OCI-LY3 (cell line): ENCODE measurements around the gene PRDM11.

Source experiments
- H2AFZ ChIP-seq: fragments of 200-600, 300-600 bp; shearing (Covaris generic); 2 replicates; pipeline ENCODE4 v1.6.0; 2014; ENCODE audit warnings: antibody characterized with exemption, low read depth, low read length
- H3K27ac ChIP-seq: fragments of 200-600, 300-600 bp; sonication (generic); 2 replicates; pipeline ENCODE4 v1.5.1; 2014; ENCODE audit warnings: mild to moderate bottlenecking, low read length, moderate library complexity, mixed read lengths
- H3K27me3 ChIP-seq: fragments of 200-600, 300-600 bp; sonication (generic); 2 replicates; pipeline ENCODE4 v1.6.1; 2014; ENCODE audit warnings: low read depth, low read length, mixed read lengths
- H3K36me3 ChIP-seq: fragments of 200-600, 300-600 bp; sonication (generic); replicated peaks from 2 replicates; pipeline ENCODE3; 2014; ENCODE audit warnings: low read depth, low read length, mixed read lengths
- H3K4me1 ChIP-seq: fragments of 300-600, 200-600 bp; sonication (generic); 2 replicates; pipeline ENCODE4 v1.6.1; 2014; ENCODE audit warnings: low read length, mixed read lengths
- H3K4me2 ChIP-seq: fragments of 200-600, 300-600 bp; sonication (generic); 2 replicates; pipeline ENCODE4 v1.6.1; 2014; ENCODE audit warnings: low read length, mixed read lengths
- H3K4me3 ChIP-seq: fragments of 300-600, 200-600 bp; sonication (generic); 2 replicates; pipeline ENCODE4 v1.5.1; 2014; ENCODE audit warnings: antibody characterized with exemption, mild to moderate bottlenecking, low read length, moderate library complexity
- H3K79me2 ChIP-seq: fragments of 300-600, 200-600 bp; shearing (Covaris generic); 2 replicates; pipeline ENCODE4 v1.6.1; 2014; ENCODE audit warnings: mild to moderate bottlenecking, low read length, mixed read lengths
- H3K9ac ChIP-seq: fragments of 300-600, 200-600 bp; shearing (Covaris generic); 2 replicates; pipeline ENCODE4 v1.6.0; 2014; ENCODE audit warnings: mild to moderate bottlenecking, low read length, moderate library complexity
- H3K9me3 ChIP-seq: fragments of 200-600, 300-600 bp; shearing (Covaris generic); 2 replicates; pipeline ENCODE4 v1.6.1; 2014; ENCODE audit warnings: low read length, mixed read lengths; ENCODE audit not compliant: insufficient read depth
- H4K20me1 ChIP-seq: fragments of 200-600, 300-600 bp; sonication (generic); 2 replicates; pipeline ENCODE4 v1.6.1; 2016; ENCODE audit warnings: low read length, mixed read lengths; ENCODE audit not compliant: insufficient read depth
- EZH2phosphoT487 ChIP-seq: fragments of 200-600 bp; shearing (Covaris generic); IDR thresholded peaks from 2 replicates; pipeline ENCODE4 v1.6.1; 2018; ENCODE audit warnings: antibody characterized with exemption, mixed run types, low read depth
- TF ChIP-seq, protein P1 (sequence below): fragments of 200-600, 300-600 bp; sonication (generic); IDR thresholded peaks from 2 replicates; pipeline ENCODE4 v1.5.1; 2014; ENCODE audit warnings: antibody characterized with exemption, low read length, low read depth

Gene PRDM11

DNA sequence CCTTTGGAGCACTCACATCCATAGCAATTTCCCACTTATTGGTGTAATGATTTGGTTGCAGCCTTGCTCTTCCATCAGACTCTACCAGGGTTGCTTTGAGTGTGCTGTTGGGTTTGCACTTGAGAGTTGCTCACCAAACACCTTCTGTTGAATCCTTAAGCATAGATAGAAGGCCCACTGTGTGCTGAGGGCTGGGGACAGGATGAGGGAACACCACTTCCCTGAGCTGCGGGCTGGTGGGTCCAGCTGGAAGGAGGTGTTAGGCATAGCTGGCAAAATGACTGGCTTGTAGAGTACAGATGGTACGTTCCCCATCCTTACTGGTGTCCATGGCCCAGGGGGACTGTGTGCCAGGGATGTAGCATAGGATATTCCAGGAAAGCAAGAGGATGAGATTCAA, 3.9 kb downstream of the PRDM11 start:
- Histone ChIP-seq H3K27me3 (peaks cover 10% of the 10 kb centered on the region), H4K20me1 (no peaks in the 10 kb centered on the region), H3K36me3 (no peaks in the 10 kb centered on the region), H3K9ac (no peak overlapping the region), H3K4me3 (no peak overlapping the region), H3K79me2 (peaks cover 7% of the 10 kb centered on the region), H3K9me3 (no peaks in the 10 kb centered on the region), H3K27ac (no peak overlapping the region), H2AFZ (no peak overlapping the region), H3K4me2 (no peak overlapping the region), H3K4me1 (peaks cover 11% of the 10 kb centered on the region)
- TF ChIP-seq, protein P1, sequence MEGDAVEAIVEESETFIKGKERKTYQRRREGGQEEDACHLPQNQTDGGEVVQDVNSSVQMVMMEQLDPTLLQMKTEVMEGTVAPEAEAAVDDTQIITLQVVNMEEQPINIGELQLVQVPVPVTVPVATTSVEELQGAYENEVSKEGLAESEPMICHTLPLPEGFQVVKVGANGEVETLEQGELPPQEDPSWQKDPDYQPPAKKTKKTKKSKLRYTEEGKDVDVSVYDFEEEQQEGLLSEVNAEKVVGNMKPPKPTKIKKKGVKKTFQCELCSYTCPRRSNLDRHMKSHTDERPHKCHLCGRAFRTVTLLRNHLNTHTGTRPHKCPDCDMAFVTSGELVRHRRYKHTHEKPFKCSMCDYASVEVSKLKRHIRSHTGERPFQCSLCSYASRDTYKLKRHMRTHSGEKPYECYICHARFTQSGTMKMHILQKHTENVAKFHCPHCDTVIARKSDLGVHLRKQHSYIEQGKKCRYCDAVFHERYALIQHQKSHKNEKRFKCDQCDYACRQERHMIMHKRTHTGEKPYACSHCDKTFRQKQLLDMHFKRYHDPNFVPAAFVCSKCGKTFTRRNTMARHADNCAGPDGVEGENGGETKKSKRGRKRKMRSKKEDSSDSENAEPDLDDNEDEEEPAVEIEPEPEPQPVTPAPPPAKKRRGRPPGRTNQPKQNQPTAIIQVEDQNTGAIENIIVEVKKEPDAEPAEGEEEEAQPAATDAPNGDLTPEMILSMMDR: no peak
- TF ChIP-seq EZH2phosphoT487: no peak

DNA sequence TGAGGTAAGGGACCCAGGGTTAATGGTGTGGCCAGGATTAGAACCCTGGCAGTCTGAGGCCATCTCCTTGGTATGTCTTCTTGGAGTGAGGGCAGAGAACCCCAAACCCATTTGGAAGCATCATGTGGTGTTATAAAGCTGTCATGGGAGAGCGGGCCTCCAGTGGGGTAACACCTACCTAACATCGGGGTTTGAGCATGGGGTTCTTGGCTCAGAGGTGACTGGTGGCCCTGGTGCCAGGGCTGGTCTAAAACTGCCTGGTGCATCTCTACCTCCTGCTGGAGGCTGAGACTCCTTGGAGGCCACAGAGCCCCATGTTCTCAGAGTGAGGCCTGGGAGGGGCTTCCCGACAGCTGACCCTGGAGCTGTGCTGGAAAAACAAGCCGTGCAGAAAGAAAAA, 4.5 kb downstream of the PRDM11 start:
- Histone ChIP-seq H3K9ac (no peak overlapping the region), H3K4me3 (no peak overlapping the region), H2AFZ (no peak overlapping the region), H3K79me2 (peaks cover 7% of the 10 kb centered on the region), H3K4me1 (peaks cover 8% of the 10 kb centered on the region), H3K4me2 (no peak overlapping the region), H4K20me1 (no peaks in the 10 kb centered on the region), H3K36me3 (no peaks in the 10 kb centered on the region), H3K27me3 (peaks cover 3% of the 10 kb centered on the region), H3K9me3 (no peaks in the 10 kb centered on the region), H3K27ac (no peak overlapping the region)
- no peak for TF ChIP-seq EZH2phosphoT487
- TF ChIP-seq, protein P1: no peak

DNA sequence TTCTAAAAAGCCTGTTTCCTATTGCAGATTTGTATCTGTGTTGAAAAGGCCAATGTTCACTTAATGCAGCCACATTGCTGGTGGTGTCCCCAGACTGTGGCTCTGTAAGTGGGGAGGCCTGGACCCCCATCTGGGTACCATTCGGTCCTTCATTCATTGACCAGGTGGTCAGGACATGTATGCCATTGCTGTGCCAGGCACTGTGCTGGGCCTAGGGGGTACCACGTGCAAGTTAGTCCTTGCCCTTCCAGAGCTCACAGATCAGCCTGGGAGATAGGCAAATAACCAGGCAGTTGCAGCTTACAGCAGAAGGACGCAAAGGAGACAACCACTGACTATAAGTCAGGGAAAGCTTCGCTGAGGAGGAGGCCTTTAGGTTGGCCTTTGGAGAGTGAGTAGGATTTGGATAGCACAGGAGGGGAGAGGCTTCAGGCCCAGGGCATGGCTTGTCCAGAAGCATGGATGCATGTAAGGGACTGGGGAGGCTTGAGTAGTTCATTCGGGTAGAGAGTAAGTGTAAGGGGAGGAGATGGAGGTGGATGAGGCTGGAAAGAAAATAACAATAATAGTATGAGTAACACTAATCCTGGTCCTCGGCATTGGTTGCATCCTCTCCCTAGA, 5.0 kb downstream of the PRDM11 start:
- H4K20me1 ChIP-seq: no peaks in the 10 kb centered on the region
- peaks cover 7% of the 10 kb centered on the region for H3K79me2 ChIP-seq
- H3K27me3 ChIP-seq: no peaks in the 10 kb centered on the region
- no peak overlapping the region for H2AFZ ChIP-seq
- H3K9me3 ChIP-seq: no peaks in the 10 kb centered on the region
- H3K9ac ChIP-seq: no peak overlapping the region
- no peak overlapping the region for H3K4me2 ChIP-seq
- TF ChIP-seq, protein P1: no peak
- no peak for TF ChIP-seq EZH2phosphoT487
- H3K4me3 ChIP-seq: no peak overlapping the region
- no peaks in the 10 kb centered on the region for H3K36me3 ChIP-seq
- H3K27ac ChIP-seq: no peak overlapping the region
- peaks cover 6% of the 10 kb centered on the region for H3K4me1 ChIP-seq

DNA sequence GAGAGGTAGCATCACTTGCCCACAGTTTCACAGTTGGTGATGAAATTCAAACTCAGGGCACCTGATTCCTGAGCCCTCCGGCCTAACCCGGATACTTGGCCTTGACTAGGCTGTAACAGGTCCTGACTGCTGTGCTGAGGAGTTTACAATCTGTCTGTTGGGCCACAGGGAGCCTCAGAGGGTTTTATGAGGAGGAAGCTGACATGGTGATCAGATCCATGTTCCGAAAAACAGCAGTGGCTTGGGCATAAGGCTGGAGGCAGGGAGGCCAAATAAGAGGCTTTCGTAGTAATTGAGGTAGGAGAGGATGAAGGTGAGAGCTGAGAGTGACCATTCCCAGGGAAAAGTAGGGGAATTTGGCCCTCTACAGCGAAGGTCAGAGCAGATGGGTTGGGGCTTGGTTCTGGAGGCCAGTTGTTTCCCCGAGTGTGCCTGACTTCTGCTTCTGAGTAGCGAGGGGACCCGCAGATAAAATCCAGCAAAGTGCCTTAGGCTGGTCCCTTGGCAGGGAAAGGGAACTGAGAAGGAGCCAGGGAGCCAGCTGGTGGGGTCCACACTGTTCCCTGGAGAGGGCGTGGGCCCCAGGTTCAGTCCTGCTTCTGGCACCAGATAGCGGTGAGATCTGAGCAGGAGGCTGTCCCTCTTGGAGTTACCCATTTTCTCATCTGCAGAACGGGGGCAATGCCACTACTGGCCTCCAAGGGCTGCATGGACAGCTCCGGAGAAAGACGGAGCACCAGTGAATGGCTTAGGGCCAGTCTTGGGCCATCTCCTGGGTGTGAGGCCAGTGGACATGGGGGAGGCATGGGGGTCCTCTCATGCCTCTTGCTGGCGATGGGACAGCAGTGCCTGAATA, 6.5 kb downstream of the PRDM11 start:
- no peaks in the 10 kb centered on the region for H3K36me3 ChIP-seq
- H3K4me2 ChIP-seq: no peak overlapping the region
- peaks cover under 1% of the 10 kb centered on the region; the same call in 1 of the 2 replicates for H3K79me2 ChIP-seq
- H3K4me3 ChIP-seq: no peak overlapping the region
- H3K27ac ChIP-seq: no peak overlapping the region
- no peak overlapping the region for H2AFZ ChIP-seq
- H3K4me1 ChIP-seq: no peaks in the 10 kb centered on the region; the same call in 1 of the 2 replicates
- no peaks in the 10 kb centered on the region for H4K20me1 ChIP-seq
- no peak overlapping the region for H3K9ac ChIP-seq
- no peaks in the 10 kb centered on the region for H3K27me3 ChIP-seq
- no peaks in the 10 kb centered on the region for H3K9me3 ChIP-seq
- TF ChIP-seq, protein P1: no peak
